PC-9 (cell line): ENCODE data around the gene CDC5L.

Experiments used
- EZH2 ChIP-seq: fragments of 200-600 bp; sonication (generic); IDR thresholded peaks from 2 replicates; pipeline ENCODE4 v1.8.0; 2017; ENCODE audit warnings: antibody characterized with exemption, low read depth
- TF ChIP-seq, protein P1 (sequence below): fragments of 200-600 bp; sonication (generic); conservative IDR thresholded peaks from 2 replicates; pipeline ENCODE4 v1.6.1; 2017; ENCODE audit warnings: mixed run types, antibody characterized with exemption, mild to moderate bottlenecking, moderate library complexity

GRCh38 chr6:44339763-44340625 is 47.5 kb upstream of the CDC5L start:
- TF ChIP-seq, protein P1, sequence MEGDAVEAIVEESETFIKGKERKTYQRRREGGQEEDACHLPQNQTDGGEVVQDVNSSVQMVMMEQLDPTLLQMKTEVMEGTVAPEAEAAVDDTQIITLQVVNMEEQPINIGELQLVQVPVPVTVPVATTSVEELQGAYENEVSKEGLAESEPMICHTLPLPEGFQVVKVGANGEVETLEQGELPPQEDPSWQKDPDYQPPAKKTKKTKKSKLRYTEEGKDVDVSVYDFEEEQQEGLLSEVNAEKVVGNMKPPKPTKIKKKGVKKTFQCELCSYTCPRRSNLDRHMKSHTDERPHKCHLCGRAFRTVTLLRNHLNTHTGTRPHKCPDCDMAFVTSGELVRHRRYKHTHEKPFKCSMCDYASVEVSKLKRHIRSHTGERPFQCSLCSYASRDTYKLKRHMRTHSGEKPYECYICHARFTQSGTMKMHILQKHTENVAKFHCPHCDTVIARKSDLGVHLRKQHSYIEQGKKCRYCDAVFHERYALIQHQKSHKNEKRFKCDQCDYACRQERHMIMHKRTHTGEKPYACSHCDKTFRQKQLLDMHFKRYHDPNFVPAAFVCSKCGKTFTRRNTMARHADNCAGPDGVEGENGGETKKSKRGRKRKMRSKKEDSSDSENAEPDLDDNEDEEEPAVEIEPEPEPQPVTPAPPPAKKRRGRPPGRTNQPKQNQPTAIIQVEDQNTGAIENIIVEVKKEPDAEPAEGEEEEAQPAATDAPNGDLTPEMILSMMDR: no peak
- no peak for TF ChIP-seq EZH2
